Breast epithelium (tissue), 3 donors: Measurements from ENCODE around the gene ZNF718.

ENCODE experiments used
- POLR2A ChIP-seq: fragments of 450-650 bp; IDR thresholded peaks from one replicate; pipeline ENCODE4 v1.6.1; 2016; ENCODE audit warnings: antibody characterized with exemption, mild to moderate bottlenecking, moderate library complexity
- TF ChIP-seq, protein P1 (sequence below), 3 donors: fragments of 450-650 bp; IDR thresholded peaks; one replicate each; pipeline ENCODE4 v1.5.1; 2016 to 2017; ENCODE audit warnings: antibody characterized with exemption in 3 of 3, mild to moderate bottlenecking in 3 of 3, moderate library complexity in 3 of 3

DNA sequence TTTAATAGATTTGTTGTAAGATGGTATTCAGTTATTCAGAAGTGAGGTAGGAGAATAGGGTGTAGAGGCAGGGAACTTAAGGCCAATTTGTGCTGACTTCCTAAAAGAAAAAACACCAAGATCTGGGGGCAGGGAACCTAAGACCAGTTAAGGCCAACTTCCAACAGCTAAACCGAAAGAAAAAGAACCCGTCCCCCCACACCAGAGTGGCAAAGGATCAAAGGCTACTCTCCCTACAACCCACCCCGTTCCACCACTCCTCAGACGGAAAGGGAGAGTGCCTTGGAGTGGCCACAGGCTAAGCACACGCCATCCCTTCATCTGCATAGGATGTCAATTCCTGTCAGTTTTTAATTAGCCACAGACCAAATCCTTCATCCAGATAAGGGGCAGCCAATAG is 3.7 kb upstream of the ZNF718 start:
- TF ChIP-seq POLR2A: no peak
- TF ChIP-seq, protein P1, sequence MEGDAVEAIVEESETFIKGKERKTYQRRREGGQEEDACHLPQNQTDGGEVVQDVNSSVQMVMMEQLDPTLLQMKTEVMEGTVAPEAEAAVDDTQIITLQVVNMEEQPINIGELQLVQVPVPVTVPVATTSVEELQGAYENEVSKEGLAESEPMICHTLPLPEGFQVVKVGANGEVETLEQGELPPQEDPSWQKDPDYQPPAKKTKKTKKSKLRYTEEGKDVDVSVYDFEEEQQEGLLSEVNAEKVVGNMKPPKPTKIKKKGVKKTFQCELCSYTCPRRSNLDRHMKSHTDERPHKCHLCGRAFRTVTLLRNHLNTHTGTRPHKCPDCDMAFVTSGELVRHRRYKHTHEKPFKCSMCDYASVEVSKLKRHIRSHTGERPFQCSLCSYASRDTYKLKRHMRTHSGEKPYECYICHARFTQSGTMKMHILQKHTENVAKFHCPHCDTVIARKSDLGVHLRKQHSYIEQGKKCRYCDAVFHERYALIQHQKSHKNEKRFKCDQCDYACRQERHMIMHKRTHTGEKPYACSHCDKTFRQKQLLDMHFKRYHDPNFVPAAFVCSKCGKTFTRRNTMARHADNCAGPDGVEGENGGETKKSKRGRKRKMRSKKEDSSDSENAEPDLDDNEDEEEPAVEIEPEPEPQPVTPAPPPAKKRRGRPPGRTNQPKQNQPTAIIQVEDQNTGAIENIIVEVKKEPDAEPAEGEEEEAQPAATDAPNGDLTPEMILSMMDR (IDR thresholded peaks at IDR 0.05): no peak
